Muscle of leg (tissue), 11 donors: Measurements from ENCODE around the gene EXOC3. TPM values are rescaled to one million over a fixed set of nuclear protein-coding genes. Genes with fewer than 3 reads are reported as not detected.

Experiments used
- DNase-seq: peaks from one replicate; pipeline ENCODE4 v3.0.0; 2013
- H3K27ac ChIP-seq: one replicate; pipeline ENCODE4 v1.5.1; 2013; ENCODE audit warnings: mild to moderate bottlenecking, low read length, control low read depth
- H3K27me3 ChIP-seq: one replicate; pipeline ENCODE4 v1.6.1; 2013; ENCODE audit warnings: low read length; ENCODE audit not compliant: control insufficient read depth, insufficient read depth
- H3K36me3 ChIP-seq: one replicate; pipeline ENCODE4 v1.6.1; 2013; ENCODE audit warnings: low read length; ENCODE audit not compliant: control insufficient read depth, insufficient read depth
- H3K4me1 ChIP-seq: one replicate; pipeline ENCODE4 v1.6.1; 2013; ENCODE audit warnings: low read length; ENCODE audit not compliant: control insufficient read depth, insufficient read depth
- H3K4me3 ChIP-seq: one replicate; pipeline ENCODE4 v1.5.1; 2013; ENCODE audit warnings: low read length, control low read depth
- H3K9me3 ChIP-seq: replicated peaks from 2 replicates; pipeline ENCODE4 v1.6.1; 2013; ENCODE audit warnings: low read depth, low read length; ENCODE audit not compliant: control insufficient read depth
- WGBS: methylation state at CpG from one replicate; pipeline ENCODE4 v1.1.5; 2013; ENCODE audit warnings: missing lambda C conversion rate; ENCODE audit not compliant: insufficient coverage; 5-methylcytosine and 5-hydroxymethylcytosine counted together
- polyA plus RNA-seq, 8 donors: library from polyadenylated mRNA; unstranded; fragments of 120-200 nt; gene quantifications; one replicate each; pipeline versions ENCODE4 v1.2.1 to v1.2.3, GENCODE V29; 2013; ENCODE audit warnings: inconsistent platforms in 1 of 8, low replicate concordance in 1 of 8; ENCODE audit not compliant: insufficient read length in 8 of 8, insufficient read depth in 1 of 8
- total RNA-seq: library from RNA; stranded (reverse); fragments of 120-200 nt; gene quantifications from one replicate; pipeline ENCODE4 v1.2.4, GENCODE V29; 2013

The EXOC3 gene
- total and polyA plus RNA-seq, 9 donors: 28.0 to 44.8 (median 35.9) TPM

- no peaks in the 10 kb centered on the region for H3K27me3 ChIP-seq
- no peak overlapping the region for H3K27ac ChIP-seq
- WGBS: 90% methylated on average over 25 of the region's 29 CpGs
- H3K4me1 ChIP-seq: no peaks in the 10 kb centered on the region
- peaks cover 66% of the 10 kb centered on the region for H3K36me3 ChIP-seq
- H3K9me3 ChIP-seq: no peaks in the 10 kb centered on the region
- DNase-seq: no peak
- H3K4me3 ChIP-seq: no peak overlapping the region
Measured at GRCh38 chr5:465591-466403, 22.8 kb downstream of the EXOC3 start.

- 91% methylated on average over 26 of the region's 30 CpGs for WGBS
- Histone ChIP-seq H3K4me1 (peaks cover 7% of the 10 kb centered on the region), H3K9me3 (no peaks in the 10 kb centered on the region), H3K27me3 (no peaks in the 10 kb centered on the region), H3K36me3 (peaks cover 70% of the 10 kb centered on the region), H3K27ac (no peak overlapping the region), H3K4me3 (no peak overlapping the region)
- no peak for DNase-seq
Measured at GRCh38 chr5:466661-467310, 23.8 kb downstream of the EXOC3 start.

DNA sequence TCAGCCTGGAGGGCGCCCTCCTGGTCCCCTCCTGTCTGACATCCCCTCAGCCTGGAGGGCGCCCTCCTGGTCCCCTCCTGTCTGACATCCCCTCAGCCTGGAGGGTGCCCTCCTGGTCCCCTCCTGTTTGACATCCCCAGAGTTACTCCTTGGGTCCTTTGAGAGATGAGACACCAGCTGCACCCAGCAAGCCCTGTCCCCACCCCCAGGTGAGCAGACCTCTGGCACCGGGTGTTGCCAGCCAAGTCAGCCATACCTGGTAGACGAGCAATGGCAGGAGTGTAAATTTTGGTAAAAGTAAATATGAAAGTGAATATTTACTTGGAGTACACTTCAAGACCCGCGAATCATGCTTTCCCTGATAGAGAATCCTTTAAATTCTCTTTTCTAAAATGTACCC, 25.4 kb downstream of the EXOC3 start:
- peaks cover 58% of the 10 kb centered on the region for H3K36me3 ChIP-seq
- no peak overlapping the region for H3K27ac ChIP-seq
- H3K4me1 ChIP-seq: peaks cover 13% of the 10 kb centered on the region
- WGBS: no CpG with 5 or more reads among the region's 6 CpGs
- no peak overlapping the region for H3K4me3 ChIP-seq
- H3K9me3 ChIP-seq: no peaks in the 10 kb centered on the region
- DNase-seq: no peak
- H3K27me3 ChIP-seq: no peaks in the 10 kb centered on the region

DNA sequence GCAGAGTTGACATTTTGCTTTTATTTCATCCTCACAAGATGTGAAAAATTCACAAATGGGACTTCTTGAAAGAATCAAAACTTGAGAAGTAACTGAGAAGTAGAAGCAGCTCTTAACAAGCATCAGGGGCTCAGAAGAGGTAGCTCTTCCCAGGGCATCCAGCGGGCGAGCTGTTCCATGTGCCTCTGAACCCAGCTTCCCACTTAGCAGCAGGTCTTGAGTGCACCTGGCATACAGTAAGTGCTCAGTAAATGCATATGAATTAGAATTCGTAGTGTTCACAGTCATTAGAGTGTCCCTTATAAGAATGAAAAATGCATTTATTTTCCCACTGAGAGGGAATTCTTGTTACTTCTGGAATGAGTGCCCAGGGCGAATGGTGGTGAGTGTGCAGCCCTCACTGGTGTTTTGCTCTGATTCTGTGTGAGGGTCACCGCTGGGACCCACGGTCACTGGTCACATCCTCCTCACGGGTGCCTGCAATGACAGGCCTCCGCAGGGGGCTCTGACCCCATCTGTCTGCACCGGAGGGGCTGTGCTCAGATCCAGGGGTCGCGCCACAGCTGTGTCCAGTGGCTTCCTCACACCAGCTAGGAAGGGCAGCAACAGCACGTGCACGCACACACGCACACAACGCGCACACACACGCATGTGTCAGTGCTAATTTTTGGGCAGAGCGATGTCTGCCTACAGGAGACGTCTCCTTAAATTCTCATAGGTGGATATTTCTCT, 26.9 kb downstream of the EXOC3 start:
- Histone ChIP-seq H3K4me1 (peaks cover 19% of the 10 kb centered on the region), H3K27me3 (peaks cover 2% of the 10 kb centered on the region), H3K36me3 (peaks cover 46% of the 10 kb centered on the region), H3K4me3 (no peak overlapping the region), H3K27ac (no peak overlapping the region), H3K9me3 (no peaks in the 10 kb centered on the region)
- WGBS: 88% methylated on average over 9 of the region's 19 CpGs
- DNase-seq: no peak

- peaks cover 27% of the 10 kb centered on the region for H3K4me1 ChIP-seq
- H3K9me3 ChIP-seq: no peaks in the 10 kb centered on the region
- 80% methylated on average over 31 of the region's 31 CpGs for WGBS
- no peak overlapping the region for H3K27ac ChIP-seq
- peaks cover 34% of the 10 kb centered on the region for H3K36me3 ChIP-seq
- no peak overlapping the region for H3K4me3 ChIP-seq
- DNase-seq: no peak
- H3K27me3 ChIP-seq: peaks cover 10% of the 10 kb centered on the region
Measured at GRCh38 chr5:470961-471749, 28.2 kb downstream of the EXOC3 start.

DNA sequence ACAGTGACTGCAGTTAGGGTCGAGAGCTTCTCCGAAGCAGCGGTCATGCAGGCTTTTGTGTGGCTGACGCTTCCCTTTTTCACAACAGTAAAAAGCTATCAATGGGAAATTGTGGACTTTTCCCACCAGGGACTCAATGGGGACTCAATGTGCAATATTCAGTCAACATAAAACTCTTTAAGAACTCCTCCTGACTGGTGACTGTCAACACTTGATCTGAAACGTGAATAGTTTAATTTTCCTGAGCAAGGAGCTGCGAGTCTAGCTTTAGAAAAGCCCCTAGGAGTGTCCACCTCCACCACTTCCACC, 28.7 kb downstream of the EXOC3 start:
- H3K9me3 ChIP-seq: no peaks in the 10 kb centered on the region
- H3K27me3 ChIP-seq: peaks cover 10% of the 10 kb centered on the region
- H3K27ac ChIP-seq: no peak overlapping the region
- no peak for DNase-seq
- 68% methylated on average over 4 of the region's 6 CpGs for WGBS
- peaks cover 28% of the 10 kb centered on the region for H3K36me3 ChIP-seq
- H3K4me1 ChIP-seq: peaks cover 27% of the 10 kb centered on the region
- H3K4me3 ChIP-seq: peak overlapping the region; percentile 69

GRCh38 chr5:472076-472655, 29.2 kb downstream of the EXOC3 start:
- WGBS: 7% methylated on average over 24 of the region's 30 CpGs
- no peaks in the 10 kb centered on the region for H3K9me3 ChIP-seq
- H3K27ac ChIP-seq: no peak overlapping the region
- peak overlapping the region; percentile 69 for H3K4me3 ChIP-seq
- peaks cover 24% of the 10 kb centered on the region for H3K36me3 ChIP-seq
- peaks cover 27% of the 10 kb centered on the region for H3K4me1 ChIP-seq
- H3K27me3 ChIP-seq: peaks cover 10% of the 10 kb centered on the region
- no peak for DNase-seq

- peak; percentile 92 for DNase-seq
Measured at GRCh38 chr5:472656-473550, 29.9 kb downstream of the EXOC3 start.

More at GRCh38 chr5:472656-473550, 29.9 kb downstream of the EXOC3 start:
- Histone ChIP-seq H3K4me3 (peak overlapping the region; percentile 78), H3K36me3 (peaks cover 23% of the 10 kb centered on the region), H3K27ac (no peak overlapping the region), H3K4me1 (peaks cover 27% of the 10 kb centered on the region), H3K27me3 (peaks cover 10% of the 10 kb centered on the region), H3K9me3 (no peaks in the 10 kb centered on the region)
- under 1% methylated on average over 135 of the region's 137 CpGs for WGBS
